ENCODE results near the gene MAPKAP1. TPM values are rescaled to one million over a fixed set of nuclear protein-coding genes. Genes with fewer than 3 reads are reported as not detected.
A peak's percentile ranks its signal among the peaks of the same experiment; 100 is the strongest.

The MAPKAP1 gene
- total and polyA plus RNA-seq, 2 of the 13 experiments (the other 11 are each of a cell fraction or from before 2014, with no cell fraction given), result 45.0 to 64.3 TPM

DNA sequence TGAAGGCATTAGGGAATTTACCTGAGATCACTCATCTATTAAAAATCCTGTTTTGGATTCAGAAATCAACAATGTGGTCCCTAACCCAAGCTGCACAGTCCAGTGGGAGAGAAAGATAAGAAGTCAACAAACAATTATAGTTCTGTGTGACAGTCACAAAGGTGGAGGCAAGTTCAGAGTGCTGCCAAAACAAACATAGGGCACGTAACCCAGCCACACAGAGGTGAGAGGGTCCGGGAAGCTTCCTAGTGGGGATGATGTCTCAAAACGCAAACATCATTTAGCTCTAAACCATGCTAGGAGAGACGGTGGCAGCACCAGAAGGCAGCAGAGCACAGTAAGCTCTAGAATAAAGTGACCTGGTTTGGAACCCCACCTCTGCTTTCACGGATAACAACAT lies 158.9 kb downstream of the MAPKAP1 start (continued):
- TF ChIP-seq ZNF619 (CRISPR knock-in tag; IDR thresholded peaks at IDR 0.05) (no peak), NR2F6 (IDR thresholded peaks at IDR 0.05) (peak; percentile 81), NR2F6 (CRISPR knock-in tag; IDR thresholded peaks at IDR 0.05) (peak; percentile 86), ZNF317 (CRISPR knock-in tag; IDR thresholded peaks at IDR 0.05) (peak; percentile 62; the same call in 1 of the 2 replicates), ZNF224 (CRISPR knock-in tag; IDR thresholded peaks at IDR 0.05) (no peak), ZNF282 (IDR thresholded peaks at IDR 0.05; ENCODE audit: partially characterized antibody) (no peak), ZEB1 (IDR thresholded peaks at IDR 0.05; ENCODE audit: insufficient replicate concordance, low read depth) (peak; percentile 85), NFKB2 (CRISPR knock-in tag; IDR thresholded peaks at IDR 0.05; ENCODE audit: borderline replicate concordance) (no peak), NR2F1 (CRISPR knock-in tag; IDR thresholded peaks at IDR 0.05) (peak in 1 of 2 experiments; percentile 49; a peak in 1 of 4 replicates), PAX8 (CRISPR knock-in tag; IDR thresholded peaks at IDR 0.05; ENCODE audit: borderline replicate concordance) (no peak), SMC3 (IDR thresholded peaks at IDR 0.05; ENCODE audit: low read length) (no peak), ZNF234 (CRISPR knock-in tag; conservative IDR thresholded peaks at IDR 0.05) (no peak), ZIK1 (CRISPR knock-in tag; IDR thresholded peaks at IDR 0.05; ENCODE audit: borderline replicate concordance, low read depth) (no peak), ZNF768 (CRISPR knock-in tag; IDR thresholded peaks at IDR 0.05) (no peak), SAP130 (CRISPR knock-in tag; IDR thresholded peaks at IDR 0.05; ENCODE audit: low read depth) (peak; percentile 84), FOXA3 (CRISPR knock-in tag; IDR thresholded peaks at IDR 0.05) (peak; percentile 96), ZNF703 (CRISPR knock-in tag; IDR thresholded peaks at IDR 0.05; ENCODE audit: borderline replicate concordance) (no peak), KLF9 (CRISPR knock-in tag; IDR thresholded peaks at IDR 0.05; ENCODE audit: low read depth) (0 out of 2 replicates have a peak, but pooled peaks have one; percentile 25), NFYC (CRISPR knock-in tag; IDR thresholded peaks at IDR 0.05) (no peak), ZNF121 (CRISPR knock-in tag; IDR thresholded peaks at IDR 0.05) (0 out of 2 replicates have a peak, but pooled peaks have one; percentile 16), JUNB (CRISPR knock-in tag; IDR thresholded peaks at IDR 0.05; ENCODE audit: borderline replicate concordance) (no peak), SIN3A (IDR thresholded peaks at IDR 0.05; ENCODE audit: borderline replicate concordance, low read depth, low read length) (no peak)
- TF ChIP-seq, protein P1, sequence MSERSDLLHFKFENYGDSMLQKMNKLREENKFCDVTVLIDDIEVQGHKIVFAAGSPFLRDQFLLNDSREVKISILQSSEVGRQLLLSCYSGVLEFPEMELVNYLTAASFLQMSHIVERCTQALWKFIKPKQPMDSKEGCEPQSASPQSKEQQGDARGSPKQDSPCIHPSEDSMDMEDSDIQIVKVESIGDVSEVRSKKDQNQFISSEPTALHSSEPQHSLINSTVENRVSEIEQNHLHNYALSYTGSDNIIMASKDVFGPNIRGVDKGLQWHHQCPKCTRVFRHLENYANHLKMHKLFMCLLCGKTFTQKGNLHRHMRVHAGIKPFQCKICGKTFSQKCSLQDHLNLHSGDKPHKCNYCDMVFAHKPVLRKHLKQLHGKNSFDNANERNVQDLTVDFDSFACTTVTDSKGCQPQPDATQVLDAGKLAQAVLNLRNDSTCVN (CRISPR knock-in tag; IDR thresholded peaks at IDR 0.05; ENCODE audit: borderline replicate concordance), result 0 out of 2 replicates have a peak, but pooled peaks have one; percentile 29
- TF ChIP-seq, protein P2, sequence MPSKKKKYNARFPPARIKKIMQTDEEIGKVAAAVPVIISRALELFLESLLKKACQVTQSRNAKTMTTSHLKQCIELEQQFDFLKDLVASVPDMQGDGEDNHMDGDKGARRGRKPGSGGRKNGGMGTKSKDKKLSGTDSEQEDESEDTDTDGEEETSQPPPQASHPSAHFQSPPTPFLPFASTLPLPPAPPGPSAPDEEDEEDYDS (CRISPR knock-in tag; IDR thresholded peaks at IDR 0.05), result peak; percentile 23; the same call in 1 of the 2 replicates
- TF ChIP-seq, protein P3, sequence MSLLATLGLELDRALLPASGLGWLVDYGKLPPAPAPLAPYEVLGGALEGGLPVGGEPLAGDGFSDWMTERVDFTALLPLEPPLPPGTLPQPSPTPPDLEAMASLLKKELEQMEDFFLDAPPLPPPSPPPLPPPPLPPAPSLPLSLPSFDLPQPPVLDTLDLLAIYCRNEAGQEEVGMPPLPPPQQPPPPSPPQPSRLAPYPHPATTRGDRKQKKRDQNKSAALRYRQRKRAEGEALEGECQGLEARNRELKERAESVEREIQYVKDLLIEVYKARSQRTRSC (CRISPR knock-in tag; IDR thresholded peaks at IDR 0.05; ENCODE audit: low read depth), result no peak
- TF ChIP-seq, protein P4, sequence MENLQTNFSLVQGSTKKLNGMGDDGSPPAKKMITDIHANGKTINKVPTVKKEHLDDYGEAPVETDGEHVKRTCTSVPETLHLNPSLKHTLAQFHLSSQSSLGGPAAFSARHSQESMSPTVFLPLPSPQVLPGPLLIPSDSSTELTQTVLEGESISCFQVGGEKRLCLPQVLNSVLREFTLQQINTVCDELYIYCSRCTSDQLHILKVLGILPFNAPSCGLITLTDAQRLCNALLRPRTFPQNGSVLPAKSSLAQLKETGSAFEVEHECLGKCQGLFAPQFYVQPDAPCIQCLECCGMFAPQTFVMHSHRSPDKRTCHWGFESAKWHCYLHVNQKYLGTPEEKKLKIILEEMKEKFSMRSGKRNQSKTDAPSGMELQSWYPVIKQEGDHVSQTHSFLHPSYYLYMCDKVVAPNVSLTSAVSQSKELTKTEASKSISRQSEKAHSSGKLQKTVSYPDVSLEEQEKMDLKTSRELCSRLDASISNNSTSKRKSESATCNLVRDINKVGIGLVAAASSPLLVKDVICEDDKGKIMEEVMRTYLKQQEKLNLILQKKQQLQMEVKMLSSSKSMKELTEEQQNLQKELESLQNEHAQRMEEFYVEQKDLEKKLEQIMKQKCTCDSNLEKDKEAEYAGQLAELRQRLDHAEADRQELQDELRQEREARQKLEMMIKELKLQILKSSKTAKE (CRISPR knock-in tag; IDR thresholded peaks at IDR 0.05; ENCODE audit: borderline replicate concordance), result peak; percentile 72; the same call in 1 of the 2 replicates
- TF ChIP-seq, protein P5, sequence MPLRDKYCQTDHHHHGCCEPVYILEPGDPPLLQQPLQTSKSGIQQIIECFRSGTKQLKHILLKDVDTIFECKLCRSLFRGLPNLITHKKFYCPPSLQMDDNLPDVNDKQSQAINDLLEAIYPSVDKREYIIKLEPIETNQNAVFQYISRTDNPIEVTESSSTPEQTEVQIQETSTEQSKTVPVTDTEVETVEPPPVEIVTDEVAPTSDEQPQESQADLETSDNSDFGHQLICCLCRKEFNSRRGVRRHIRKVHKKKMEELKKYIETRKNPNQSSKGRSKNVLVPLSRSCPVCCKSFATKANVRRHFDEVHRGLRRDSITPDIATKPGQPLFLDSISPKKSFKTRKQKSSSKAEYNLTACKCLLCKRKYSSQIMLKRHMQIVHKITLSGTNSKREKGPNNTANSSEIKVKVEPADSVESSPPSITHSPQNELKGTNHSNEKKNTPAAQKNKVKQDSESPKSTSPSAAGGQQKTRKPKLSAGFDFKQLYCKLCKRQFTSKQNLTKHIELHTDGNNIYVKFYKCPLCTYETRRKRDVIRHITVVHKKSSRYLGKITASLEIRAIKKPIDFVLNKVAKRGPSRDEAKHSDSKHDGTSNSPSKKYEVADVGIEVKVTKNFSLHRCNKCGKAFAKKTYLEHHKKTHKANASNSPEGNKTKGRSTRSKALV (CRISPR knock-in tag; IDR thresholded peaks at IDR 0.05), result no peak

Measured in HepG2 (cell line).